NT2/D1 (cell line): ENCODE measurements around the gene LPP.

ENCODE experiments used
- SUZ12 ChIP-seq: IDR thresholded peaks from 2 replicates; pipeline ENCODE4 v1.6.1; 2011; ENCODE audit not compliant: insufficient read length, insufficient read depth; ENCODE audit errors: extremely low read depth
- ZNF274 ChIP-seq: IDR thresholded peaks from 2 replicates; pipeline ENCODE4 v1.6.1; 2011; ENCODE audit warnings: mild to moderate bottlenecking, low read depth, low read length

DNA sequence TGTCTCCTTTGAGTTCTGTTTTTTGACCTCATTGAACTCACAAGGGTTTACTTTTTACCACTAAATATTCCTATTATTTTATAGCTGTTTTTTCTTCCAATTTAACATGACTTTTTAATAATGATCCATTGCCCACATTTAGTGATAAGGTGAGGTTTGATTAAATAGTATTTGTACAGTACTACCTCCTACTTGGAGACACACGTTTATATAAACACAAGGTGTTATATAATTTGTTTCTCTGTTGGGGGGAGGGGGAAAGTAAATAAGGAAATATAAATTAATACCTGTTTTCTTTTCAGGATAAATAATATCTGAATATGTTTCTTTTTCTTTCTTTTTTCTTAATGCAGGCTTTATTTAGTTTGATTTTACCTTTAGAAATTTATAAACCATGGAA, 281.3 kb downstream of the LPP start:
- TF ChIP-seq ZNF274: no peak
- no peak for TF ChIP-seq SUZ12
